Muscle of back (tissue), 11 donors: ENCODE measurements around the gene UTP18. TPM values are rescaled to one million over a fixed set of nuclear protein-coding genes. Genes with fewer than 3 reads are reported as not detected.
A peak's percentile ranks its signal among the peaks of the same experiment; 100 is the strongest.
"Not testable (repeated sequence)": the region's sequence is repeated elsewhere in the genome, so short reads cannot be mapped to it uniquely, and the experiment has no call there.

Experiments
- DNase-seq, 3 donors: peaks; one replicate each; pipeline versions ENCODE4 v3.0.0 to v3.0.0-alpha.2; 2013
- polyA plus RNA-seq, 10 donors: library from polyadenylated mRNA; unstranded; fragments of 120-200 nt; gene quantifications; one replicate each; pipeline ENCODE4 v1.2.1, GENCODE V29; 2013; ENCODE audit not compliant: insufficient read length in 10 of 10

Gene UTP18
- polyA plus RNA-seq, 10 donors, result 25.5 to 36.5 (median 32.9) TPM

DNA sequence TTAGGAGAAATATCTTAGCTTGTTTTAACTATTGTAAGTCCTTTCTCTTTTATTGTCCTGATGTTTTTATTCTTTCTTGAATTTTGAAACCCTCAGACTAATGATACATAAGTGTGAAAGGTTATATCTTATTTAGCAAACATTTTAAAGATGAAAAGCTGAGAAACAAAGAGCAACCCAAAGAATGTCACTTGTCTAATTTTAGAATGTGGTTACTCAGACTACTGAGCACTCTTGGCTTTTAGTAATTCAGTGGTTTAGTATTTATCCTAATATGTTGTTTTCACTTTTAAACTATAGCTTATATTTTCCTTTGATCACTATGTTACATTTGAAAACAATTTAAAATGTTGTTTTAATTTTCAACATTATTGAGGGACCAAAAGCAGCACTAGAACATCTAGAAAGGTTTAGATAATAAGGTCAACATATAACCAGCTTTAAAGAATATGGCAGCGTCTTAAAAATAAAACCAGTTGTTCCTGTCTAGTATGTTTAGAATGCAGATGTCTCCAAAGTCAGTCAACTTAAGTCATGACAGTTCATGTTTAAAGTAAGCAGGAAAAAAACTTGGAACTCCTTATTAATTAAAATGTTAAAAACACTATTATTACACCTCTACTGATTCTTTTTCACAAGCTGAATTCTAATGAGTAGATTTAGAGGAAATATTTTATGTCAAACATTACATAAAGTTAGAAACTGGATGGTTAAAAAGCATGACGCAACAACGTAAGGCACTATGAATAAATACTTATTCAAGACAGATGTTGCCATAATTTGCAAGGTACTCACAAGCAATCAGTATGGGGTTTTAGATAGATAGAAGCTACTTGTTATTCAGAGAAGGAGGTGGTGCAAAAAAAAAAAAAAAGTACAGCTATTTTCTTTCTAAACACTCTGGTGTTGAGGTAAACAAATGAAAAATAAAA lies 2.9 kb upstream of the UTP18 start:
- DNase-seq, result no peak

DNA sequence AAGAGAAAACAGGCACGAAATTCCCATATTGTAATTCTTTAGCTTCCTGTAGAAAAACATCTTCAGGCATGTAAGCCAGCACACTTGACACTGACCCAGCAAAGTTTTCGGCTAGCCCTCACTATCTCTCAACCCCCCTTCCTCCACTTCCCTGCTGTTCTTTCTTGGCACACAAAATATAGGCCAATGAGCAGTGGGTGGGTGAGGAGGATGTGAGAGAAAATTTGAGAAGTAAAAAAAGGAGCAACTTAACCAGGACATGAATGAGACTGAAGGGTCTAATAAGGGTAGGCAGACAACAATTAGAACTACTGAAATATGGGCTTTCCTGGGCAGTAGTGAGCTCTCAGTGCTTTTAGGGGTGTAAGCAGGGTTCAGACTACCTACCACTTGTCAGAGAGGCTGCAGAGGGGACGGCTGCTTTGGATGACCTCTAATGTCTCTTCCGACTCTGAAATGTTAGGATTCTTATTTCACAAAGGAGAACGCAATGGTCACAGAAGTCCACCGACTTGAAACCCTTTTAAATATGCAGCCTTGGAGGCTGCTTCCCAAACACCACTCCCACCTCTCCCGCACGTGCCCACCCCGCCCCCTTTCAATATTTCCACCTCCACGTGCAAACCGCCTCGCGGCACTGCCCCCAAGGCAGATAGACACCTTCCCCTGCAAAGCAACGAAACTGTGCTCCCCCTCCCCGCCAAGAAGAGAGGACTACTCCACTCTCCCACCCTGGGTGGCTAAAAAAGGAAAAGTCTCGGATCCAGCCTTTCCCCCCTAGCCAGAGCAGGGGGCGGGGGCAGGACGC lies 1.4 kb upstream of the UTP18 start:
- peak in 2 of 3 donors; percentile 17 to 53 for DNase-seq

- peak in 2 of 3 donors; percentile 97 to 98 for DNase-seq
These were observed 646 bp upstream of the UTP18 start, which contains the start of gene MBTD1 for GRCh38 chr17:51259564-51260236. TSS of gene MBTD1 (minus strand) at chr17:51260049. CDS start at chr17:51225161, 34,888 bp downstream.

- peak in 2 of 3 donors; percentile 2 to 88 for DNase-seq
These were observed 948 bp downstream of the UTP18 start for GRCh38 chr17:51261024-51261963.

- no peak for DNase-seq
These were observed 2.7 kb downstream of the UTP18 start for GRCh38 chr17:51263006-51263405.

- not testable (repeated sequence) for DNase-seq
These were observed 4.1 kb downstream of the UTP18 start for GRCh38 chr17:51264466-51264865.

DNA sequence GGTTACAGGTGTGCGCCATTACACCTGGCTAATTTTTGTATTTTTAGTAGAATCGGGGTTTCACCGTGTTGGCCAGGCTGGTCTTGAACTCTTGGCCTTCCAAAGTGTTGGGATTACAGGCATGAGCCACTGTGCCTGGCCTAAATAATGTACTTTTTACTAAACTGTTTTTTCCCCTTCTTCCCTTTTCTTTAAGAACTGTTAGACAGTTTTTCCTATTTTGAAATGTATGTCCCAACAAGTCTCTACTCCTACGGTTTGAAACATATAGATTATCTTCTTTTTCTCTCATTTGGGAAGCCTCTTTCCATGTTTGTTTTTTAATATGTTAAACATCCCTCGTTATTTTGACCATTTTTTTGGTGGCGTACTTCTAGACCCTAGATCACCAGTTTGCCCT lies 9.6 kb downstream of the UTP18 start:
- no peak for DNase-seq

DNA sequence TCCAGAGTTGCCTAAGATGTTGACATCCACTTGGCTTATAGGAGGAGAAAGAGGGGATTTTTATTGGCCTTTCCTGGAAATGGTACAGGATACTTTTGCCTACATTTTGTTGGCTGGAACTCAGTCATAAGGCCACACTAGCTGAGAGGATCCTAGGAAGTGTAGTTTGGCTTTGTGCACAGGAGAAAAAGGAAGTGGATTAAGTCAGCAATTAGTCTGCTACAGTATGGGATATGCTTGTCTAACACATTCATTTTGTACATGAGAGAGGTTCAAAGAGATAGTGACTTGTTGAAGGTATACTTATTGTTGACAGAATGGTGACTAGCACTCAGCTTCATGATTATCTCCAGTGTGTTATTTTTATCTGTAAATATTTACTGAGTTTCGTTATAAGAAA lies 10.3 kb downstream of the UTP18 start:
- no peak for DNase-seq

DNA sequence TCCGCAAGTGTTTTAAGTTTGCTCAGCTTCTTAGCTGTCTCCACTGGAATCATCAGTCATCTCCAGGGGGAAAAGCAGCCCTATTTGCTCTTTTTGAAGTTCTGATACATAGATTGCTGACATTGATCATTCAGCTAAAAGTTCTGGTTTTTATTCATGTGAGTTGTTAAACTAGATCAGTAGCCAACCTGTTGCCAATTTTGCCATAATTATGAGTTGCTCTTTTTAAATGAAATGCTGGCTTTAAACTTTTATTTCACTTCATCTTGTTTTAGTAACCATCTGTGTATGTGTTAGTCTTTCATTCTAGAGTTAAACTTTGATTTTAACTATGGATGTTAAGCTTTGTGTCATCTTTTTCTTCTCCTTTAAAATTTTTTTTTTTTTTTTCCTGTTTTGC lies 12.5 kb downstream of the UTP18 start:
- DNase-seq, result no peak

GRCh38 chr17:51275381-51275780 lies 15.0 kb downstream of the UTP18 start:
- DNase-seq, result peak in 1 of 3 donors; percentile 57

- DNase-seq, result no peak
These were observed 18.8 kb downstream of the UTP18 start for GRCh38 chr17:51279183-51279582.

DNA sequence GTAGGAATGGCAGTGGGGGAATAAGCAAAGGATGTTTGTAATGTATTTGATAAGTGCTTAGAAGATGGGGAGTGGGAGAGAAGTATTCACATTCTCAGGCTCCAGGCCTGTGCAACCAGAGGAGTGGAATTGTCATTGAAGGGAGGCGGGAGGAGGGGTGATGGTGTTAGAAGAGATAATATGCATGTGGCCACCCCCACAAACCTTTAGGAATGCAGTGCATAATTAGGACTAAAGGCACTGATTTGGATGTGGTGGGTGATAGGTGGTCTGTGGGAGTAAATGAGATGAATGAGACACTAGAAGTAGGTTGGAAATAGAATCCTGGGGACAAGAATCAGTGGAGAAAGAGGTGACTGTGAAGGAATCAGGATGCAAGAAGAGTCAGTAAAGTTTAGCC lies 27.1 kb downstream of the UTP18 start:
- DNase-seq, result no peak

GRCh38 chr17:51289696-51290111 lies 29.4 kb downstream of the UTP18 start:
- no peak for DNase-seq

DNA sequence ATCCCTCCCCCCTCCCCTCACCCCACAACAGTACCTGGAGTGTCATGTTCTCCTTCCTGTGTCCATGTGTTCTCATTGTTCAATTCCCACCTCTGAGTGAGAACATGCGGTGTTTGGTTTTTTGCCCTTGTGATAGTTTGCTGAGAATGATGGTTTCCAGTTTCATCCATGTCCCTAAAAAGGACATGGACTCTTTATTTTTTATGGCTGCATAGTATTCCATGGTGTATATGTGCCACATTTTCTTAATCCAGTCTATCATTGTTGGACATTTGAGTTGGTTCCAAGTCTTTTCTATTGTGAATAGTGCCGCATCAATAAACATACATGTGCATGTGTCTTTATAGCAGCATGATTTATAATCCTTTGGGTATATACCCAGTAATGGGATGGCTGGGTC lies 34.0 kb downstream of the UTP18 start:
- not testable (repeated sequence) for DNase-seq

GRCh38 chr17:51298508-51299371 lies 38.4 kb downstream of the UTP18 start:
- peak; percentile 33 to 72 (median 43) for DNase-seq

GRCh38 chr17:51299859-51300258 lies 39.5 kb downstream of the UTP18 start:
- no peak for DNase-seq

DNA sequence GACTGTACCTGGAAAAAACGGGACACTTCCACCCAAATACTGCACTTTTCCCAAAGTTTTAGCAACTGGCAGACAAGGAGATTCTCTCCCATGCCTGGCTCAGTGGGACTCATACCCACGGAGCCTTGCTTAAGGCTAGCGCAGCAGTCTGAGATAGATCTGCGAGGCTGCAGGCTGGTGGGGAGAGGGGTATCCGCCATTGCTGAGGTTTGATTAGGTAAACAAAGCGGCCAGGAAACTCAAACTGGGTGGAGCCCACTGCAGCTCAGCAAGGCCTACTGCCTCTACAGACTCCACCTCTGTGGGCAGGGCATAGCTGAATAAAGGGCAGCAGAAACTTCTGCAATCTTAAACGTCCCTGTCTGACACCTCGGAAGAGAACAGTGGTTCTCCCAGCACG lies 44.8 kb downstream of the UTP18 start:
- no peak for DNase-seq

- DNase-seq, result not testable (repeated sequence)
These were observed 51.7 kb downstream of the UTP18 start for GRCh38 chr17:51312003-51312402.

DNA sequence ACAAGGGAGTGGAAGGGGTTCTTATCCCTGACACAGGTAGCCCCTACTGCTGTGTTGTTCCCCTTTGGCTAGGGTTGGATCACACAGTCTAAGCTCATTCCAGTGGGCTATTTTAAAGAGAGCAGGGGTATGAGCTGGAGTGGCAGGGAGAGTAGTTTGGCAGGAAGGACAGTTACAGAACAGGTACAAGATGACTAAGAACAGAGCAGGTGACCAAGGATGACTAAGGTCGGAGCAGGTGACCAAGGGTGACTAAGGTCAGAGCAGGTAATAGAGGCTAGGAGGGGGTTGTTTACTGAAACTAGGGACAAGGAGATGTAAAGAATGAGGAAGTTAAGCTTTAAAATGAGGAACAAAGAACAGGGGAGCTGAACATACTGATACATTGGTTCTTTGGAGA lies 58.8 kb downstream of the UTP18 start:
- DNase-seq, result no peak
